Measurements from ENCODE around the gene TAAR2. TPM values are rescaled to one million over a fixed set of nuclear protein-coding genes. Genes with fewer than 3 reads are reported as not detected.

The TAAR2 gene
- not detected for total RNA-seq

DNA sequence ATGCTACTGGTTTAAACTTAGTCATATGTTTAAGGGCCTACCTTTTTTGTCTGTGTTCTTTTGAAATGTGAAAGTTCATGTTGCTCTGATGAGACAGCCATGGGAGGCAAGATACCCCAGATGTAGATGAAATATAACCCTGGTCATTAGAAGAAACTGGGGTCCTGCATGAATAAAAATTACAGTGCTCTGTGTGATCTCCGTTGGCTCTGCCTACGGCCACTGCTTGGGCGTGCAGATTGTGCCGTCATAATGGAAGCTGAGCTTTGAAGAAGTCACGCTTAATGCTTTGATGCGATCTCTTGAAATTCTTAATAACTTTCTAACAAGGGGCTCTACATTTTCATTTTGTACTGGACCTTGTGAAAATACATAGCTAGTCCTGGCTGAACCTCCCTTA lies at the start of gene TAAR2:
TSS of gene TAAR2 (minus strand) at position 101 of the 400 bp plus-strand sequence. CDS start at position 101, 0 bp downstream.
- Histone ChIP-seq H3K27me3 (no peaks in the 10 kb centered on the region), H3K9me3 (no peaks in the 10 kb centered on the region), H3K4me3 (no peak within 1 kb of the TSS), H3K4me1 (no peaks in the 10 kb centered on the region), H3K36me3 (no peaks in the 10 kb centered on the region), H3K27ac (no peak within 1 kb of the TSS)
- intact Hi-C loops (cut with DNase I; ENCODE audit: low total_unique reads) = no loop called here
- TF ChIP-seq POLR2A (IDR thresholded peaks at IDR 0.05) (no peak), CTCF (IDR thresholded peaks at IDR 0.05) (no peak)
- DNase-seq = no peak

GRCh38 chr6:132673376-132674094 lies 49.5 kb upstream of the TAAR2 start:
- no peaks in the 10 kb centered on the region for H3K27me3 ChIP-seq
- intact Hi-C loops (cut with DNase I; ENCODE audit: low total_unique reads) = no loop called here
- H3K36me3 ChIP-seq = no peaks in the 10 kb centered on the region
- DNase-seq = no peak
- H3K4me1 ChIP-seq = no peaks in the 10 kb centered on the region
- H3K27ac ChIP-seq = no peak overlapping the region
- TF ChIP-seq POLR2A (IDR thresholded peaks at IDR 0.05) (no peak), CTCF (IDR thresholded peaks at IDR 0.05) (no peak)
- no peak overlapping the region for H3K4me3 ChIP-seq
- no peaks in the 10 kb centered on the region for H3K9me3 ChIP-seq

- intact Hi-C loops (cut with DNase I; ENCODE audit: low total_unique reads) = no loop called here
- H3K27ac ChIP-seq = no peak overlapping the region
- no peaks in the 10 kb centered on the region for H3K27me3 ChIP-seq
- no peak for DNase-seq
- H3K4me3 ChIP-seq = no peak overlapping the region
- TF ChIP-seq CTCF (IDR thresholded peaks at IDR 0.05) = no peak
- TF ChIP-seq POLR2A (IDR thresholded peaks at IDR 0.05) = no peak
- no peaks in the 10 kb centered on the region for H3K36me3 ChIP-seq
- H3K4me1 ChIP-seq = no peaks in the 10 kb centered on the region
- H3K9me3 ChIP-seq = no peaks in the 10 kb centered on the region
These were observed 47.2 kb upstream of the TAAR2 start for GRCh38 chr6:132671295-132671694.

GRCh38 chr6:132669690-132670291 lies 45.7 kb upstream of the TAAR2 start:
- no peaks in the 10 kb centered on the region for H3K9me3 ChIP-seq
- no peak overlapping the region for H3K4me3 ChIP-seq
- H3K27me3 ChIP-seq = no peaks in the 10 kb centered on the region
- H3K27ac ChIP-seq = no peak overlapping the region
- no peaks in the 10 kb centered on the region for H3K4me1 ChIP-seq
- no peaks in the 10 kb centered on the region for H3K36me3 ChIP-seq
- DNase-seq = no peak
- TF ChIP-seq POLR2A (IDR thresholded peaks at IDR 0.05) = no peak
- peak; percentile 25 to 48 (median 34) for TF ChIP-seq CTCF (IDR thresholded peaks at IDR 0.05)
- intact Hi-C loops (cut with DNase I; ENCODE audit: low total_unique reads) = no loop called here

- H3K36me3 ChIP-seq = no peaks in the 10 kb centered on the region
- H3K4me1 ChIP-seq = no peaks in the 10 kb centered on the region
- no peaks in the 10 kb centered on the region for H3K27me3 ChIP-seq
- H3K9me3 ChIP-seq = no peaks in the 10 kb centered on the region
- intact Hi-C loops (cut with DNase I; ENCODE audit: low total_unique reads) = no loop called here
- TF ChIP-seq CTCF (IDR thresholded peaks at IDR 0.05) = no peak
- no peak for TF ChIP-seq POLR2A (IDR thresholded peaks at IDR 0.05)
- no peak for DNase-seq
- H3K27ac ChIP-seq = no peak overlapping the region
- H3K4me3 ChIP-seq = no peak overlapping the region
These were observed 42.0 kb upstream of the TAAR2 start for GRCh38 chr6:132666118-132666517.
